ENCODE data around the gene CHIT1. TPM values are rescaled to one million over a fixed set of nuclear protein-coding genes. Genes with fewer than 3 reads are reported as not detected.

The CHIT1 gene
- total RNA-seq, 4 donors from 2014 or later, result 0.49 to 244 (median 5.6) TPM

GRCh38 chr1:203274603-203275381, 45.3 kb upstream of the CHIT1 start:
- no peak for TF ChIP-seq CTCF (IDR thresholded peaks at IDR 0.05; ENCODE audit: low read depth)

- TF ChIP-seq CTCF (IDR thresholded peaks at IDR 0.05; ENCODE audit: low read depth), result no peak
Measured at GRCh38 chr1:203273869-203274602, 44.6 kb upstream of the CHIT1 start.

- TF ChIP-seq CTCF (IDR thresholded peaks at IDR 0.05; ENCODE audit: low read depth), result no peak
Measured at GRCh38 chr1:203273206-203273868, 43.9 kb upstream of the CHIT1 start.

GRCh38 chr1:203272633-203273205, 43.2 kb upstream of the CHIT1 start:
- no peak for TF ChIP-seq CTCF (IDR thresholded peaks at IDR 0.05; ENCODE audit: low read depth)

- no peak for TF ChIP-seq CTCF (IDR thresholded peaks at IDR 0.05; ENCODE audit: low read depth)
Measured at GRCh38 chr1:203271962-203272632, 42.6 kb upstream of the CHIT1 start.

GRCh38 chr1:203271018-203271743, 41.7 kb upstream of the CHIT1 start:
- TF ChIP-seq CTCF (IDR thresholded peaks at IDR 0.05; ENCODE audit: low read depth), result no peak

Measured in subcutaneous adipose tissue (tissue), 4 donors.